GM21526 (cell line): ENCODE data around the gene SDHAF2.
A peak's percentile ranks its signal among the peaks of the same experiment; 100 is the strongest.
"Not testable (repeated sequence)": the region's sequence is repeated elsewhere in the genome, so short reads cannot be mapped to it uniquely, and the experiment has no call there.

Experiments
- ATAC-seq: cut with Tn5 transposase; IDR thresholded peaks from one replicate; pipeline ENCODE4 v1.9.1; 2021; ENCODE audit warnings: moderate library complexity; ENCODE audit not compliant: unreplicated experiment, low FRiP score

SDHAF2 gene

DNA sequence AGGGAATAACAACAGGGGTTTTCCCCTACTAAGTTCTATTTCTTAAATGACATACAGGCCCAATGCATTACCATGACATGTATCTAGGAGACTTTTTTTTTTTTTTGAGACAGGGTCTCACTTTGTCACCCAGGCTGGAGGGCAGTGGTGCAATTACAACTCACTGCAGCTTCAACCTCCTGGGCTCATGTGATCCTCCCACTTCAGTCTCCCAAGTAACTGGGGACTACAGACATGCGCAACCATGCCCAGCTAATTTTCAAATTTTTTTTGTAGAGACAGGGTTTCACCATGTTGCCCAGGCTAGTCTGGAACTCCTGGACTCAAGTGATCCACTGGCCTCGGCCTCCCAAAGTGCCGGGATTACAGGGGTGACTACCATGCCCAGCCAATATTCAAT is 7.7 kb upstream of the SDHAF2 start:
- no peak for ATAC-seq

DNA sequence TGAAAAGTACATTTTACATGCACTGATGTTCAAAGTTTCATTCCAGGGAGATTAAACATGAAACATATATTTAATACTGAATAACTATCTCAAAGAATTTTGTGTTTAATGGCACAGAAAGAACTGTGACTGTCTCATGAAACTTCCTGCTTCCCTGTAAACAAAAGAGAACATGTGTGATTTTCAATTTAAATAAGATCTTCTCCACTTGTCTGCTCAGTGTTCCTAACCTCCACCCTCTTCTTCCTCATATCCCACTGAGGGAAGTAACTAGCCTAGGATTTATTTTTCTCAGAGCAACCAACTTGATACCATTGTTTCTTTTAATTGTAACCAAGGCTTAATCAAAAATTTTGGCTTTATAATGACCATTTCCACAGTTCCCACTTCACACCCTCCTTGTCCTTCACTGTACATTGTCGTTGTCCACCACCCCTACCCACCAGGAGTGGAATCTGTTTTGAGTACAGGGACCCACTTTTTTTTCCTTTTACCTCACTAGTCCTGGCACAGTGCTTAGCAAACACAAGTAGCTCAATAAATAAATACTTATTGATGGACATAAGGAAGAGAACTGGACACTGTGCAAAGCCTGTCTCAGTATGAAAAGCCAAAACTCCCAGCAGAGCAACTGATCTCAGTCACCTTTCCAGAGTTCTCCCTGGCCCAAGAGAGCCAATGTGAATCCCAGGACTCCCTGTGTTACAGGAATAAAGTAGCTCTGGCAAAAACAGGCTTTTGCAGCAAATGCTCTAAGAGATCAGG is 4.4 kb upstream of the SDHAF2 start:
- ATAC-seq, result no peak

DNA sequence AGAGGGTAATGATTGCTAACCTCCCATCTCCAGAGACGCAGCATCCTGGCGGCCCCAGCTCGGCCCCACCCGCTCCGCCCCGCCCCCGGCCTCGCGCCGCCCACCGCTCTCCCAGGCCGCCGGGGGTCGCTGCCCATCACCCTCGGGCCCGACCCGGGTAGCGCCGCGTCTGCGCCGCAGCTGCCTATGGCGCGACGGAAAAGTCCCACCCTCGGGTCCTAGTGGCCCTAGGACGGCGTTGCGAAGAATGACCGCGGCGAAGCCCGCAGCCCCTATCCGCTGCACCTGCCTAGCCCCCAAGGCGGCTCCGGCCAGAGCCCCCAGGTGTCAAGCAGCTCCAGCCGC is 606 bp upstream of the SDHAF2 start:
- peak; percentile 48 for ATAC-seq

DNA sequence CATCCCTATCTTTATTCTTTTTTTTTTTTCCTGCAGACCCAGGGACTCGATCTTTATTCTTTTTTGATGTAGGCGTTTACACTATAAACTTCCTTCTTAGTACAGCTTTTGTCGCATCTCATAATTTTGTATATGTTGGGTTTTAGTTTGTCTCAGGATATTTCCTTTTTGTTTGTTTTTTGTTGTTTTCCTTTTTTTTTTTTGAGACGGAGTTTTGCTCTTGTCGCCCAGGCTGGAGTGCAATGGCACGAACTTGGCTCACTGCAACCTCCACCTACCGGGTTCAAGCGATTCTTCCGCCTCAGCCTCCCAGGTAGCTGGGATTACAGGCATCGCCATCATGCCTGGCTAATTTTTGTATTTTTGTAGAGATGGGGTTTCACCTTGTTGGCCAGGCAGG is 915 bp downstream of the SDHAF2 start:
- not testable (repeated sequence) for ATAC-seq

DNA sequence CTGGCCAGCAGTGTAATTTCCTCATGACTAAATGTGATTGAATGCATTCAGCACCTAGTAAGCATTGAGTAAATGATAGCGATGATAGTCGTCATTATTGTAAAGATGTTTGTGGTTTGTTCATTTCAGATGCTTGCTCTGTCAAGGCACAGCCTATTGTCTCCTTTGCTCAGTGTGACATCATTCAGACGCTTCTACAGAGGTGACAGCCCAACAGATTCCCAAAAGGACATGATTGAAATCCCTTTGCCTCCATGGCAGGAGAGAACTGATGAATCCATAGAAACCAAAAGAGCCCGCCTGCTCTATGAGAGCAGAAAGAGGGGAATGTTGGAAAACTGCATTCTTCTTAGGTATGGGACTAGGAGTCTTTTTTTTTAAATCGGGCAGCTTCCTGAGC is 7.6 kb downstream of the SDHAF2 start:
- ATAC-seq, result no peak

DNA sequence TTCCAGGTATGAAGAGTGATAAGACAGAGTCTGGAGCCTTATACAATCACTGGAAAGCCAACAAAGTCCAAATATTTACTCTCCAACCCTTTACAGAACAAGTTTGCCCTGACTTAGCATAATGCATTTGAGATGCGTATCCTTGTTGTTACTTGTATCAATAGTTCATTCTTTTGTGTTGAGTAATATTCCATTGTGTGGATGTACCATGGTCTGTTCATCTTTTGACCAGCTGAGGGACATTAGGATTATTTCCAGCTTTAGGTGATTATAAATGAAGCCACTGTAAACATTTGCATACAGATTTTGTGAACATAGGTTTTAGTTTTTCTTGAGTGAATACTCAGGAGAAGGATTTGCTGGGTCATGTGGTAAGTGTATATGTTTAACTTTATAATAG is 9.7 kb downstream of the SDHAF2 start:
- no peak for ATAC-seq

DNA sequence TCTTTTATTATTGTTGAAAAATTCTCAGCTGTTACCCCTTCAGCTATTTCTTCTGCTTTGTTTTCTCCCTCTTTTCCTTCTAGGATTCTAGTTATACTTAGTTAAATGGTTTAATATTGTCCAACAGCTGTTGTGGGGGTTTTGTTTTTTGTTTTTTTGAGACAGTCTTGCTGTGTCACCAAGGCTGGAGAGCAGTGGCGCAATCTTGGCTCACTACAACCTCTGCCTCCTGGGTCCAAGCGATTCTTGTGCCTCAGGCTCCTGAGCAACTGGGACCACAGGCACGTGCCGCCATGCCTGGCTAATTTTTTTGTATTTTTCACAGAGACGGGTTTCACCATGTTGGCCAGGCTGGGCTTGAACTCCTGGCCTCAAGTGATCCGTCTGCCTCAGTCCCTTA is 12.7 kb downstream of the SDHAF2 start:
- ATAC-seq, result no peak

DNA sequence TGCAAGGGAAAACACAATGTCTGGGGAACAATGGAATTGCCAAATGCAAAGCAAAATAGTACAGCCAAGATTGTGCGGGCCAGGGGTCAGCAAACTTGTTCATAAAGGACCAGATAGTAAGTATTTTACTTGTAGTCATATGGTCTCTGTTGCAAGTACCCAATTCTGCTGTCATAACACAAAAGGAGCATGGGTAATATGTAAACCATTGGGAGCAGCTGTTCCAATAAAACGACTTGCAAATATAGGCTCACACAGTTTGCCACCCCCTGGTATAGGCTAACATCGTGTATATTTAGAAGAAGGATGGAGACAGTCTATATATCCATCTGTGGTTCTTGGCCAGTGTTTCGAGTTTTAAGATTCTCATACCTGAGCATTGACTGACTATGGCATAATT is 15.6 kb downstream of the SDHAF2 start:
- ATAC-seq, result no peak

DNA sequence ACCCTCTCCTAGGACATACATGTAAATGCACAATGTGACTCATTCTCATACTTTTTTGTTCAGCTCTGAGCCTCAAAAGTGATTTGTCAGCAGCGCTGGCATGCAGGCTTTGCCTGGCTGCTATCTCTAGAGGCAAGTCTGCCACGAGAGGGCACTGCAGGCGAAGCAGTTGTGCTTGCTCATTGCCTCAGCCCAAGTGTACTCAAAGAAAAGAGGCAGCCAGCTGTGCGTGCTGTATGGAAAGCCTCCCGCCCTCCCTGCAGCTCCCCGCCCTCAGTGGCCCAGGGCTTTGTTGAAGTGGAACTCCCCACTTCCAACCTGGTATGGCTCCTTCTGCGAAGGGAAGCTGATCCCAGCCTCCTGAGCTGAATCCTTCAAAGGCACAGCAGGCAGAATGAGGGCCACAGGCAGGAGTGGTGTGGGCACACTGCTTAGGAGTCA is 16.3 kb downstream of the SDHAF2 start:
- ATAC-seq, result no peak

DNA sequence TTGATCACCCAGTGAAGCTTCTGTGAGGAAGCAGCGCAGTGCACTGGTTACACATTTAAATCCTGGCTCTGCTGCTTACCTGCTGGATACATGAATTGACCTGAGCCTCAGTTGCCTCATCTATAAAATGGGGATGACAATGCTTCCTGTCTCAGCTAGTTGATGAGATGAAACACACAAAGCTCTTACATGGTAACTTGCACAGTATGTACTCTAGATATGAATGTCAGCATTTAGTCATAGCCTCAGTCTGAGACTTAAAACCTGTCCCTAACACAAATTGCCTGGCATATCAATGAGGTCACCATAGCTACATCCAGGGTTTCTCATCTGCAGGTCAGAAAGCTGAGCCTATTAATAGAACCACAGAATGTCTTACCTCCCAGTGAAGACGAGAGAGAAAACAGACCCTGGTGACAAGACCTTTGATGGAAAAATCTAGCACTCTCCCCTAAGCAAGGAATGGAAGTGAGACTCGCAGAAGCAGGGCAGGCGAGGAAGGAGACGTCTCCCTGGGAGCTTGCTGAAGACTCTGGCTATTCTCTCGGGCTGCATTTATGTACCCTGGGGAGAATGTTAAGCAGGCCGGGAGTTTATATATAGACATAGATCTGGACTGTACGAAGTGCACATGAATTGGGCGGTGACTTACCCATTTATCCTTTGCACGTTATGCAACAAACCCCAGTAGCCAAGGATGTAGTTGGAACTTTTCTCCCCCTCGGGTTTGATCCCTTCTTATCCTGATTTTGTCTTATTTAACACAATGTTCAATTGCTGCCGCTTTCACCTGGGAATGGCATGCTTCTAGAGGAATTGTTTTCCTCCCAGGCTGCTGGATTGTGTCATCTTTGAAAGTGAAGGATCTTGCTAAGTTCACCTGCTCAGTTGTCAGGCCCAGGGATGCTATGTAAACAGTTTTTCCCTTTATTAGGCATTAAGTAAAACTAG is 18.0 kb downstream of the SDHAF2 start:
- no peak for ATAC-seq

DNA sequence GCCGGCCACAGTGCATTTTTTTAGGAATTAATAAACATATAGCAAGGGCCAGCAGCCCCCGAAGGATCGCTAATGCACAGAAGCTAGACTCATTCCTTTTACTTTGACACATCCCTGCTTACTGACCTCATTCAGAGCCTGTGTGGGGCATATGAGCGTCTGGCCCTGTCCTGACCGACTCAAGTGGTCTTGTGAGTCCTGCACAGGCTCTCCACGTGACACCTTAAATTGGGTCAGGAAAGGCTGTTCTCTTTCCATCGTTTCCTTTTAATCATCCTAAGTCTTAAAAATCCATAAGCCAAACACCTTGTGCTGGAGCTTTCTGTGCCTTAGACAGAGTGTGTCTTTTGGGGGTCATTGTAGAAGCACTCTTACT is 18.6 kb downstream of the SDHAF2 start:
- ATAC-seq, result no peak

DNA sequence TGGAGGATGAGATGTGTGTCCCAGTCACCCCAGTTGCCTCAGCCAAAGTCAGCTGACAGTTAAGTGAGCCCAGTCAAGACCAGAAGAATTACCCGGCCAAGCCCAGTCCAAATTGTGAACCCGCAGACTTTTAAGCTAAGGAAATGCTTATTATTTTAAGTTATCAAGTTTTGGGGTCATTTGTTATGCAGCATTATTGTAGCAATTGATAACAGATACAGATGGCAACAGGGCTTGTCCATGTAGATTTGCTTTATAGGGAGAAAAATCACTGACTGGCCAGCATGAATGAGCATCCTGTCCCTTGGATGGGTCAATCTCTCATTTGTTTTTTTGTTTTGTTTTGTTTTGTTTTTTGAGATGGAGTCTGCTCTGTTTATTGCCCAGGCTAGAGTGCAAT is 22.9 kb downstream of the SDHAF2 start:
- no peak for ATAC-seq

DNA sequence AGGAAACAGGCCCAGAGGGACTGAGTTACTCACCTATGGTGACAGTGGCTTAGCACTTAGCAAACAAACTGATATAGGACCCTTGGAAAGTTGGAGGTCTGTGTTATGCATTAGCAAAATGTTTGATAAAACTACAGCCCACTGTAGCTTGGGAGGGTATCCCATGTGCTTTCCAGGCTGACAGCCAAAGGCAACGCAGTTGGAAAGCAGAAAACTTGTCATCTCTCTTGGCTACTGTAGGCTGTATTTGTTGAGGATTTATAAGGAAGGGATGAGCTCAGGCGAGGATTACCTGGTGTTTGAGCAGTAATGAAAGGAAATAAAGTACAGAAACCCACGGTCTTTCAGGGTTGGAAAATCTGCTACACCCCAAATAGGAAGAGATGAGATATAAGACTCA is 23.8 kb downstream of the SDHAF2 start:
- ATAC-seq, result no peak

DNA sequence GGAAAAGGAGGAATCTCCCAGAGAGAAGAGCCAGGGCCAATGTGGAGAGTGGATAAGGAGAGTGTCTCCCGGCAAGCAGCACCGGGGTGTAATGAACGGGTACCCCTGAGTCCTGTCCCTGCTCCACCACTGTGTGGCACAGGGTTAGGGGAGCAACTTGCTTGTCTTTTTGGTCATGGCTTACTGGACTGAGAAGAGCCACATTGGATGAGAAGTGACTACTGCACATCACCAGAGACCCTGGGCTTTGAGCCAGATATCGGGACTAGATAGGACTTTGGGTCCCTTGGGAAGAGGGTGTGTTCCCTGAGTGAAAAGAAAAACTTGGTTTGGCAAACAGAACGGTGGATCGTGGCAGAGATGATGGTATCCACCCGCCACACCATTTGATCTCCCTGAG is 24.6 kb downstream of the SDHAF2 start:
- no peak for ATAC-seq

DNA sequence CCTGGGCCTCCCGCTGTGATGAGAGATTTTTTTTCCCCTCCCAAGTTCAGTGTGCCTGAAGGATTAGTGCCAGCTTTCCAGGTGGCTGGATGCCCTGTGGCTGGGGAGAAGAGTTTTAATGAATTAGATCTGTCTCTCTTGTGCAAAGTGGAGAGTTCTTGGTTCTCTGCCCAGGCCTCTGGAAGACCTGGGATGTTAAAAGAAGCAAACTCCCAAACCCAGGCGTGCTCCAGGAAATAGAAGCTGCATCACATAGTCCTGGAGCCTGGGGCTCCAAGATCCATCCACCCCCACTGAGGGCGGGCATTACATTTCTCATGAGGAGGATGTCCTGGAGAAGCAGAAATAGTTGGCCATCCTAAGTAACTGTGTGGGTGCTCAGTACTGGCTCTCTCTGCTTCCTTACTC is 30.6 kb downstream of the SDHAF2 start:
- ATAC-seq, result no peak

DNA sequence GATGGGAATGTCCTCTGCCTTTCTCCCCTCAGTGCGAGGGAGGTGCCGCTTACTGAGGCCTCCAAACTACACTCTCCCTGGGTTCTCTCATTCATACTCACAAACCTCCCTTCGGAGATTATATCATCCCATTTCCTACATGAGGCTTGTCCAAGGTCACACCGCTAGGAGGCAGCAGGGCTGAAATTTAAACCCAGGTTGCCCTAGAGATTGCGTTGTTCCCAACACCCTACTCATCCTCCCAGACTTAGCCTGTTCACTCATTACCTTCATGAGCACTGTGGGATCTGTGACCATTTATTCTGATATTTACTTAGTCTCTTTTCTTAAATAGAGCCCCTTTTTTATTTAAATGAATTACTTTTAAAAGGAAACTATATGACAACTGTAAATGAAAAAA is 31.1 kb downstream of the SDHAF2 start:
- no peak for ATAC-seq

DNA sequence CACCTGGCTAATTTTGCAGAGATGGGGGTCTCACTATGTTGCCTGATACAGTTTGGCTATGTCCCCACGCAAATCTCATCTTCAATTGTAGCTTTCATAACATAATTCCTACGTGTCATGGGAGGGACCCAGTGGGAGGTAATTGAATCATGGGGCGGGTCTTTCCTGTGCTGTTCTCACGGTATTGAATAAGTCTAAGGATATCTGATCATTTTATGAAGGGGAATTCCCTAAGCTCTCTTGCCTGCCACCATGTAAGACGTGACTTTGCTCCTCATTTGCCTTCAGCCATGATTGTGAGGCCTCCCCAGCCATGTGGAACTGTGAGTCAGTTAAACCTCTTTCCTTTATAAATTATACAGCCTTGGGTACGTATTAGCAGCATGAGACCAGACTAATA is 37.7 kb downstream of the SDHAF2 start:
- not testable (repeated sequence) for ATAC-seq

DNA sequence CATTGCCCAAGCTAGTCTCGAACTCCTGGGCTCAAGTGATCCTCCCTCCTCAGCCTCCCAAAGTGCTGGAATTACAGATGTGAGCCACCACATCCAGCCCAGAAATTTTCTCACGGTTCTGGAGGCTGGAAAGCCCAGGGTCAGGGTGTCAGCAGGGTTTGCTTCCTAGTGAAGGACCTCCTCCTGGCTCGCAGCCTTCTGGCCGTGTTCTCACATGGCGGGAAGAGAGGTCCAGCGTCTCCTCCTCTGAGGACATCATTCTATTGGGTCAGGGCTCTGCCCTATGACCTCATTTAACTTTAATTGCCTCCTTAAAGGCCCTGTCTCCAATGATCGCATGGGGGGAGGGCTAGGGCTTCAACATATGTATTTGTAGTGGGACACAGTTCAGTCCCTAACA is 38.1 kb downstream of the SDHAF2 start:
- ATAC-seq, result no peak

DNA sequence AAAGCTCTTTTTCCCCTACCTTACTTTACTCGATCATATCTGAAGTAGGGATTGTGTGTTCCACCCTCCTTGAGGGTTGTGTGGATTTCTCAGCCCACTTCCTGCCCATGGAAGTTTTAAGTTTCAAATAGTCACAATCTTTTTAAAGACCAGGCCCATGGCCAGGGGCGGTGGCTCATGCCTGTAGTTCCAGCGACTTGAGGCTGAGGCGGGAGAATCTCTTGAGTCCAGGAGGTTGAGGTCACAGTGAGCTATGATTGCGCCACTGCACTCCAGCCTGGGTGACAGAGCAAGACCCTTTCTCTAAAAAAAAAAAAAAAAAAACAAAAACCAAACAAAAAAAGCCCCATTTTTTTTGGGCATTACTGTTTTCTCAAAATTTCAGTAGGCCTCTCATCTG is 42.4 kb downstream of the SDHAF2 start:
- ATAC-seq, result no peak

DNA sequence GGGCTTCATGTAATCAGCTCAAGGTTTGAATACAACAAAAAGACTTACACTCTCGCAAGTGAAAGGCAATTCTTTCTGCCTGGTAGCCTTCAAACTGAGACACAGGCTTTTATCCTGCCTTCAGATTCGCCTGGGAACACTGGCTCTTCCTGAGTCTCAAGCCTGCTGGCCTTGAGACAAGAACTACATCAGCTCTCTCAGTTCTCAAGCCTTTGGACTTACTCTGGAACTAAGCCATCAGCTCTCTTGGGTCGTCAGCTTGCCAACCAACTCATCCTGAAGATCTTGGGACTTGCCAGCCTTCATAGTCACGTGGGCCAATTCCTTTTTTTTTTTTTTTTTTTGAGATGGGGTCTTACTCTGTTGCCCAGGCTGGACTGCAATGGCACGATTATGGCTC is 42.9 kb downstream of the SDHAF2 start:
- ATAC-seq, result no peak

DNA sequence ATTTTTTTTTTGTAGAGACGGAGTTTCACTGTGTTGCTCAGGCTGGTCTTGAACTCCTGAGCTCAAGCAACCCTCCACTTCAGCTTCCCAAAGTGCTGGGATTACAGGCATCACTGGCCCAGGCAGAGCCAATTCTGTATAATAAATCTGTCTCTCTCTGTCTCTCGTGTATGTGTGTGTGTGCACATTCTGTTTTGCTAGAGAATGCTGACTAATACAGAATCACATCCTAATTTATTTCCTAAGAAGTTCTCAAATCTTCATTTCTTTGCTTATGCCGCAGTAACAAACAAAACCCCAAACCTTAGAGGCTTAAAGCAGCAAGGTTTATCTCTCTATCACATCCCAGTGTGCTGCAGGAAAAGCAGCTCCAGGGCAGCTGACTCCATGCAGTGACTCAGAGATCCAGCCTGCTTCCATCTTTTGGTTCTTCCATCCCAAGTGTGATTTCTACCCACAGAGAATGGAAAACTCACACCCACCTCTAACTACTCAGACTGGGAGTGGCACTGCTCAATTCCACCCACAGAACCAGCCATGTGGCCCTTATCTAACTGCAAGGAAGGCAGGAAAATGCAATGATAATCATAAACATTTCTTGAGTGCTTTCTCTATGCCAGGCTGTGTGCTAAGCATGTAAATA is 43.6 kb downstream of the SDHAF2 start:
- no peak for ATAC-seq
